ENCODE results near the gene LPIN2. TPM values are rescaled to one million over a fixed set of nuclear protein-coding genes. Genes with fewer than 3 reads are reported as not detected.
A peak's percentile ranks its signal among the peaks of the same experiment; 100 is the strongest.
"Not testable (repeated sequence)": the region's sequence is repeated elsewhere in the genome, so short reads cannot be mapped to it uniquely, and the experiment has no call there.

The LPIN2 gene
- total RNA-seq, 1 donor = 51.1 TPM

DNA sequence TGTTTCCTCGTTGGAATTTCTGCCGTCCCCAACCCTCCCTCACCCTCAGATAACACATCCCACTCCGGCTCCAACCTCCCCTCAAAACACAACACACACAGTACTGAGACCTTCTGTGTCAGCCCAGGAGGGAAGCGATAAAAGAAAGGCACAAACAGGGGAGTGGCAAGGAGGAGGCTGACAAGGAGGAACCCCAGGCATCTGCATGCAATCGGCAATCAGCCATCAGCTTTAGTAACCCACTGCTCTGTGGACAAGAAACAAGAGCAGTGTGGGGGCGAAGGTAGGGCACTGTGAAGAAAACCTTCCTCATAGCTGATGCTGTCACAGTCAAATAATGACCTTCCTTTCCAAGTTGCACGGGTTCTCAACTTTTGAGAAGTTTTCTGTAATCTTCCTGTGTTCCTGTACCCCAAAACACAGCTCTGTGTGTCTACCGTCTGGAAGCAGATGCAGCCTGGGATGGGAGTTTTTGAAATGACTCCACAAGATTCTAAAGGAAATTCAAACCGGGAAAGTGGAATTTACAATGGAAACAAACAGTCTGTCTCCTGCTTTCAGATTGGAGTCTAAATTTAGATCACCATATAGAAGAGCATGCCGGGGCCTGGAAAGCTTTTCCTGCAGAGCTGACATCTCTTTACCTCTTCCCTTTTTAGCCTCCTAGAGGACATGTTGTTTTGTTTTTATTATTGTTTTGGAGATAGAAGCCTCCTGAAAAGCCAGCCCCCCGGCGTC, 16.4 kb upstream of the LPIN2 start:
- no peaks in the 10 kb centered on the region for H3K27me3 ChIP-seq (ENCODE audit: insufficient read depth, low read length)
- H3K9me3 ChIP-seq (ENCODE audit: low read depth, low read length) = no peaks in the 10 kb centered on the region
- H3K4me1 ChIP-seq (ENCODE audit: insufficient read depth, low read length) = peaks cover 9% of the 10 kb centered on the region
- no peak overlapping the region for H3K4me3 ChIP-seq (ENCODE audit: low read length)

DNA sequence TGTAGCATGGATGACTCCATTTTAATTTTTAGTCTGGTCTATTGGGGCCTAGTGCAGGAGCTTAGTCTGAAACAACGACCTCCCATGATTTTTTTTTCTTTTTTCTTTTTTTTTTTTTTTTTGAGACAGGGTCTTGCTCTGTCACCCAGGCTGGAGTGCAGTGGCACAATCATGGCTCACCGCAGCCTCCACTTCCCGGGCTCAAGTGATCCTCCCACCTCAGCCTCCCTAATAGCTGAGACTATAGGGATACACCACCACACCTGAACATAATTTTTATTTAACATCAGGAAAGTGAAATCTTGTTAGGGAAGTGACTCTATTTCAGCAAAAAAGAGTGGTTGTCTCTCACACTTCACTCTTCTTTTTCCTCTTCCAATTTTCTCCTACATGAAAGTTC, 15.2 kb upstream of the LPIN2 start:
- H3K27me3 ChIP-seq (ENCODE audit: insufficient read depth, low read length); H3K4me3 ChIP-seq (ENCODE audit: low read length); H3K9me3 ChIP-seq (ENCODE audit: low read depth, low read length); H3K4me1 ChIP-seq (ENCODE audit: insufficient read depth, low read length): not testable (repeated sequence)

DNA sequence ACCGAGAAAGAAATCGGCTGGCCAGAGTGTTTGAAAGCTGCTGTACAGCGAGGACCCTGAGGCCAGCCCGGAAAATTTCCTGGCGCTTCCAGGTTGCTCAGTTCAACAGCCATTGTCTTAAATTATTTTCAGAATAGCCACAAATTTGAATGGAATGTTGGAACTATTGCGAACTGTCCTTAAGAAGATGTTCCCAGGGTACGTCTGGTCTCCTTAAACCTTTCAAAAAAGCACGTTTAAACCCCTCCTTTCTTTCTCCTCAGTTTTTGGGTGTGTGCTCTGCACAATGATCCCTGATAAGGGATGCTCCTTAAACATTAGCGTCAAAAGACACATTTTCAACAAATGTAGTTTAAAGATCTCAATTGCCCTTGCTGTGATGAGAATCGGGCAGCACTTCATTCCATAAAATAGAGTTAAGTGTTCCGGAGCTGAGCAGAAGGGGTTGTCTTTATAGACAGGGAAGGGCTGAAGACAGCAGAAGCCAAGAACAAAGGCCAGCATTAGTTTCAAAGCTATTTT, 14.5 kb upstream of the LPIN2 start:
- Histone ChIP-seq H3K27me3 (ENCODE audit: insufficient read depth, low read length) (no peaks in the 10 kb centered on the region), H3K4me1 (ENCODE audit: insufficient read depth, low read length) (peaks cover 9% of the 10 kb centered on the region), H3K9me3 (ENCODE audit: low read depth, low read length) (no peaks in the 10 kb centered on the region), H3K4me3 (ENCODE audit: low read length) (no peak overlapping the region)

DNA sequence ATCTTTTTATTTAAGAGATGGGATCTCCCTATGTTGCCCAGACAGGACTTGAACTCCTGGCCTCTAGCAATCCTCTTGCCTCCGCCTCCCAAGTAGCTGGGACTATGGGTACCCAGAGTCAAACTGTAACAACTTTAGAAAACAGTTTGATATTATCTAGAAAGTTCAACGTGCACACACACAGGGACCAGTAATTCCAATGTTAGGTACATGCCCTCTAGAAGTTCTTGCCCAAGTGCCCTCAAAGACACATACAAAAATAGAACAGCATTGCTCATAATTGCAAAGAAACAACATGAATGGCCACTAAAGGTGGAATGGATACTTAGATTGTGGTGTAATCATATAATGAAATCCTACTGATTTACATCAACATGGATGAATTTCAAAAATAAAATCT, 12.6 kb upstream of the LPIN2 start:
- no peaks in the 10 kb centered on the region for H3K27me3 ChIP-seq (ENCODE audit: insufficient read depth, low read length)
- no peak overlapping the region for H3K4me3 ChIP-seq (ENCODE audit: low read length)
- no peaks in the 10 kb centered on the region for H3K9me3 ChIP-seq (ENCODE audit: low read depth, low read length)
- peaks cover 9% of the 10 kb centered on the region for H3K4me1 ChIP-seq (ENCODE audit: insufficient read depth, low read length)

DNA sequence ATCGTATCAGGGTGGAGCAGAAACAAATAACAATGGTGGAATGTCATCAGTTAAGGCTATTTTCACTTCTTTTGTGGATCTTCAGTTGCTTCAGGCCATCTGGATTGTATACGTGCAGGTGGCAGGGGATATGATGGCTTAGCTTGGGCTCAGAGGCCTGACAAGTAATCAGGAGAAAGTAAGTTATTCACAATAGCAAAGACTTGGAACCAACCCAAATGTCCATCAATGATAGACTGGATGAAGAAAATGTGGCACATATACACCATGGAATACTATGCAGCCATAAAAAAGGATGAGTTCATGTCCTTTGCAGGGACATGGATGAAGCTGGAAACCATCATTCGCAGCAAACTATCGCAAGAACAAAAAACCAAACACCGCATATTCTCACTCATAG, 10.7 kb upstream of the LPIN2 start:
- not testable (repeated sequence) for H3K4me1 ChIP-seq (ENCODE audit: insufficient read depth, low read length); H3K27me3 ChIP-seq (ENCODE audit: insufficient read depth, low read length); H3K4me3 ChIP-seq (ENCODE audit: low read length); H3K9me3 ChIP-seq (ENCODE audit: low read depth, low read length)

DNA sequence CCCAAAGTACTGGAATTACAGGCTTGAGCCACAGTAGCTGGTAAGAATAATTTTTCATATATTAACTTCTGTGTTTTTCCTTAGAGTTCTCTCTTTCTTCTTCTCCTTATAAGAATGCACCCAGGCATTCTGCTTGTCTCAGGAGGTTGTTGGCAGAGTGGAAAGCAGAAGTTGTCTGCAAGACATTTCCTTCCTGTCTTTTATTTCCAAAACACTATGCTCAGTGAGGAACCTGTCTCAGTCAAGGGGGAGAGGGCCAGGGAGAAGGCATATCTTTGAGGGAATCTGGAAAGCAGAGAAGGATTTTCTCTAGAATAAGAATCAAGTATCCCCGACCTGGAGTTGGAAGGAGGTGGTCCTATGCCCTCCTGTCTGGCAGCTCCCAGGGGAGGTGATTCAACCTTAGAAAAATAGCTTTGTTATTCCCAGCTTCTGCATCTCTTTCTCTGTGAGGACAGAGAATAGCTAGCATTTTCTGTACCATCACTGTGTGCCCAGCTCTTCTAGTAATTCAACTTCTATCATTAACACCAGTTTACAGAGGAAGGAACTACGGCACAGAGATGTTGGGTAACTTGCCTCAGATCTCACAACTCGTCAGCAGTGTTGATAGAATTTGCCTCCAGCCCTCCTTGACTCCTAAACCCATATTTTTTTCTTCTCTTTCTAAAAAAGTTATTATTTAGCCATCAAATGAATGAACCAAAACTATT, 3.8 kb upstream of the LPIN2 start:
- Histone ChIP-seq H3K9me3 (ENCODE audit: low read depth, low read length) (no peaks in the 10 kb centered on the region), H3K27me3 (ENCODE audit: insufficient read depth, low read length) (no peaks in the 10 kb centered on the region), H3K4me1 (ENCODE audit: insufficient read depth, low read length) (peaks cover 61% of the 10 kb centered on the region), H3K4me3 (ENCODE audit: low read length) (no peak overlapping the region)

DNA sequence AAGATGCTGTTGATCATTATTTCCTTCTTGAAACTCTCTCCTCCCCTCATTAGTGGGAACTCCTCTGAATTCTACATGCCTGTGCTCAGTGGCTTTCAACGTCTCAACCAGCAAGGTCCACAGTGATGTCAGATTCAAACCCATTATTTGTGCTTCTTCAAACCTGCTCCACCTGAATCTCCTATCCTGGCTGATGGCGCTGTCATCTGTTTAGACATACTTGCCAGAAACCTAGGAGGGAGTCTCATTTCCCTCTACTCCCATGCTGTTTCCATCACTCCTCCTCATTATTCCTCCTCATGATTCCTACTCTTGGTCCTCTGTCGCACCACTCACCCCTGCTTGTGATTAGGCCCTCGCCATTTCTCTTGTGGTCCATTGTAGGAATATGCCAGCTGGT, 2.9 kb upstream of the LPIN2 start:
- H3K9me3 ChIP-seq (ENCODE audit: low read depth, low read length) = no peaks in the 10 kb centered on the region
- peaks cover 70% of the 10 kb centered on the region for H3K4me1 ChIP-seq (ENCODE audit: insufficient read depth, low read length)
- H3K27me3 ChIP-seq (ENCODE audit: insufficient read depth, low read length) = no peaks in the 10 kb centered on the region
- no peak overlapping the region for H3K4me3 ChIP-seq (ENCODE audit: low read length)

DNA sequence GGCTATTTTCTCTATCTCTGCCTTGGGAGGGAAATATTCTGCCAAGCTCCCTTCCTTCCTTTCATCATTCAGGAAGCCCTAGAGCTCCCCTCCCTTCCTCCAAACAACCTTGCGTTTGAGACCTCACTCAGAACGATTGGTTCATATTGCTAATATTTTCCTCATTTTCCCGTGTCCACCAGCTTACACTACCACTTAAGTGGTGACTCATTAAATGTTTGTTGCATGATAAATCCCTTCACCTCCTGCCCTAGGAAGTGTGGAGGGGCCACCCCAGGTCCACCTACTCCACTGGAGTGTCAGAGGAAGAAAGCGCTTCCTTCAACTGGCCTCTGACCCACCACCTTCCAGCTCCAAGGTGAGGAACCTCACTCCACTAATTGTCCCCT, 2.3 kb upstream of the LPIN2 start:
- Histone ChIP-seq H3K4me1 (ENCODE audit: insufficient read depth, low read length) (peaks cover 77% of the 10 kb centered on the region), H3K4me3 (ENCODE audit: low read length) (no peak overlapping the region), H3K27me3 (ENCODE audit: insufficient read depth, low read length) (no peaks in the 10 kb centered on the region), H3K9me3 (ENCODE audit: low read depth, low read length) (no peaks in the 10 kb centered on the region)

DNA sequence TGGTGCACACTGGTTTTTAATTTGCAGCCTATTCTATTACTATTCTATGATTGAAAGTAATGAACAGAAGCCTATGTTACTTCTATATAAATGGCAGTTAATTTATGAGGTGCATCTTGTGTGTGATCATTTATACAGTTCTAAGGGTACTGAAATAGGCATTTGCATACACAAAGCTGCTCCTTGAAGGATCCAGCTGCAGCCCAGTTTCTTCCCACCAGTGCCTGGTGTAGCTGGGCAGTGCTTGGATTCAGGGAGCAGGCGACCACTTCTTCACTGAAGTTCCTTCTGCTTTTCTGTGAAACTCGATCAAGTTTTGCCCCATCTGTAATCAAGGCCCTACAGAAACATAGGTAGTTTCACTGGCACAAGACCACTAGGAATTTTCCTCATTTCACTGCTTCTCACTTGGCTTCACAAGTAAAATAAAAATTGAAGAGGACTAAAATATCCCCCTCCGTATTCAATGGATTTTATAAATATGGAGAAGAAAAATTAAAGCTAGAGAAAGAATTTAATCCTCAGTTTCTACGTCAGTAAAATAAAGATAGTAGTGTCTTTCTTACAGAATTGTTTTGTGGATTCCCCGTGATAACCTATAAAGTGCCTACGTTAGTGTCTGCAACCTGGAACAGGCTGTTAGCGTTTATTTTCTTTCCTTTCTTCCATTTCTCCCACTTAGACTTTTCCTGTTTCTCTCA, 1.7 kb upstream of the LPIN2 start:
- Histone ChIP-seq H3K27me3 (ENCODE audit: insufficient read depth, low read length) (no peaks in the 10 kb centered on the region), H3K4me1 (ENCODE audit: insufficient read depth, low read length) (peaks cover 81% of the 10 kb centered on the region), H3K9me3 (ENCODE audit: low read depth, low read length) (no peaks in the 10 kb centered on the region), H3K4me3 (ENCODE audit: low read length) (no peak overlapping the region)

DNA sequence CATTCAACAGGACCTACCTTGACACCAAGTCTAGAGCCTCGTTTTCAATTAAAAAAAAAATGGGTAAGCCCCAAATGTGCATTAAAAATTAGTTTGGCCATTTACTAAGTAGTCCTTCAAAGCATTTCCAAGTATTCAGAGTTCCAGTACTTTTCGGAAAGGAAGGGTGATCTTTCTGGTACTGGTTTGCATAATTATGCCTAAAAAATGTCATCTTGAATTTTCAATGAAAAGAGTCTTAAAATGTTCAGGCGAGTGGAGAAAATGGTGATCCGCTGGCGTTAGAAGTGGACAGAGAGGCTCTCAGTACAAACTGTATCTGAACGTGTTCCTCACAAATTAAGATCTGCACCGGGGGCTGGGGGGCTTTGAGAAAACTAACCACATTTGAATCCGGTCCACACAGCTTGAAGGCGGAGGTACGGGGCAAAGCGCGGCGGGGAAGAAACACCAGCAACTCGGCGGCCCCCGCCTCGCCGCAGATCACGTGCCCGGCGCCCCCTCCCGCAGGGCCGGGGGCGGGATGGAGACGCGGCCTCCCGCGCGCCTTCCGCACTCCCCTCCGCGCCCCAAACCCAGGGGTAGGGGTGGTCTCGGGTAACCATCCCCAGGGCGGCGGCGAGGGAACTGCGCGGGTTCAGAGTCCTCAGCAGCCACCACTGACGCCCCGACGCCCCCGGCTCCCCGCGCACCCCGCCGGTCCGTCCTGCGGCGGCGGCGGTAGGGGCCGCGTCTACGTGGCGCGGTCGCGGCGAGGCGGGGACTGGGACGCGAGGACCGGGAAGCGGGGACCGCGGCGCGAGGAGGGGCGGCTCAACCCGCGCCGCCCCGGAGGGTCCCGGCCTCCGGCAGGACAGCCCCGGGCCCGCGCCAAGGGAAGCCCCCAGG, 564 bp downstream of the LPIN2 start:
- H3K4me1 ChIP-seq (ENCODE audit: insufficient read depth, low read length) = peaks cover 83% of the 10 kb centered on the region
- no peaks in the 10 kb centered on the region for H3K27me3 ChIP-seq (ENCODE audit: insufficient read depth, low read length)
- H3K4me3 ChIP-seq (ENCODE audit: low read length) = peak overlapping the region; percentile 76
- H3K9me3 ChIP-seq (ENCODE audit: low read depth, low read length) = no peaks in the 10 kb centered on the region

DNA sequence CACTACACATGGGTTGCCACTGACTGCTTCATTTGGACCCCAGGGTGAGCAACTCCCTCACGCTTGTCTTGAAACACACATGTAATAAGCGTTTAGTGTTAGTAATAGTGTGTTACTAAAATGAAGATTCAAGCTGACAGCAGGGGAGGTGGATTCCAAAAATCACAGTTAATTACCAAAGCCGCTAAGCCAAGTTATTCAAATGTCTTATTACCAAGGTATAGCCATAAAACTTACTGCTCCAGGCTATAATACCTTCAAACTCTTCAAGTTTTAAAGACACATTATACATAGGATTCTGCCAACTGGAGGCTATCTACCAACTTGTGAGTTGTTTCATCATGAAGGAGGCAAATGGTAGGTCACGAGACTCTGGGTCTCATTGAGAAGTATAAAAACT, 2.9 kb downstream of the LPIN2 start:
- H3K4me1 ChIP-seq (ENCODE audit: insufficient read depth, low read length) = peaks cover 60% of the 10 kb centered on the region
- H3K4me3 ChIP-seq (ENCODE audit: low read length) = no peak overlapping the region
- no peaks in the 10 kb centered on the region for H3K27me3 ChIP-seq (ENCODE audit: insufficient read depth, low read length)
- no peaks in the 10 kb centered on the region for H3K9me3 ChIP-seq (ENCODE audit: low read depth, low read length)

DNA sequence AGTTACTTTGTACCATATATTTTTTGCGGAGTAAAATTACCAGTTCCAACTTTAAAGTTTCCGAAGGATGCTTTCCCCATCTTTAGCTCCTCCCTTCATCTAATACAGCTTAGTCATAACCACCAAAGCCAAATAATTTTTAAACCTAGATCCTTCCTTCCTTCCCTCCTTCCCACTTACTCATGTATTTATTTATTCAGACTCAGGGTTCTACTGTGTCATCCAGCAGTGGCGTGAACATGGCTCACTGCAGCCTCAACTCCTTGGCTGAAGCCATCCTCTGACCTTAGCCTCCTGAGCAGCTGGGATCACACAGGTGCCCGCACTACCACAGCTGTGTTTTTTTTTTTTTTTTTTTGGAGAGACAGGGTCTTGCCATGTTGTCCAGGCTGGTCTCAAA, 4.4 kb downstream of the LPIN2 start:
- Histone ChIP-seq H3K4me3 (ENCODE audit: low read length) (no peak overlapping the region), H3K27me3 (ENCODE audit: insufficient read depth, low read length) (no peaks in the 10 kb centered on the region), H3K9me3 (ENCODE audit: low read depth, low read length) (no peaks in the 10 kb centered on the region), H3K4me1 (ENCODE audit: insufficient read depth, low read length) (peaks cover 44% of the 10 kb centered on the region)

DNA sequence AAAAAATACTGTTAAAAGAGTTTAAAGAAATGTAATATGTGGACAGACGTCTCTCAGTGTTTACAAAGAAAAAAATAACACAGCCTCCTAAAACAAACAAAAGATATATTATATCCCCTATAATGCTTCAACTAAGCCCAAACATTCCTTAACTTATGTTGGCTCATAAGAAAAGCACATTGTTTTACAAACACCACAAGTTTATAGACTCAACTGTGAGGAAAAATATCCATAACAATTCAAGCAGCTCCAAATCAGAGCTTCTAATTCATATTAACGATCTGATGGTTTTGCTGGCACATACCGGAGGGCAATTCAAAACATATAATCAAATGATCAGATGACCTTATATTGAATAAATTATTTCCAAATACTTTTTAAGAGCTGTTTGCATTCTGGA, 5.5 kb downstream of the LPIN2 start:
- Histone ChIP-seq H3K4me3 (ENCODE audit: low read length) (no peak overlapping the region), H3K4me1 (ENCODE audit: insufficient read depth, low read length) (peaks cover 41% of the 10 kb centered on the region), H3K9me3 (ENCODE audit: low read depth, low read length) (no peaks in the 10 kb centered on the region), H3K27me3 (ENCODE audit: insufficient read depth, low read length) (no peaks in the 10 kb centered on the region)

DNA sequence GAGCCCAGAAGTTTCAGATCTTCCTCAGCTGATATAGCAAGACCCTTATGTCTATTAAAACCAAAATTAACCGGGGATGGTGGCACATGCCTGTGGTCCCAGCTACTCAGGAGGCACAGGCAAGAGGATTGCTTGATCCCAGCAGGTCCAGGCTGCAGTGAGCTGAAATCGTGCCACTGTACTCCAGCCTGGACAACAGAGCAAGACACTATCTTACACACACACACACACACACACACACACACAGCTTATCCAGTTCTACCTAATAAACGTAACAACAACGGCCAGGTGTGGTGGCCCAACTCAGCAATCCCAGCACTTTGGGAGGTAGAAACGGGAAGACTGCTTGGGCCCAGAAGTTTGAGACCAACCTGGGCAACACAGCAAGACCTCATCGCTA, 7.5 kb downstream of the LPIN2 start:
- Histone ChIP-seq H3K27me3 (ENCODE audit: insufficient read depth, low read length) (no peaks in the 10 kb centered on the region), H3K4me3 (ENCODE audit: low read length) (no peak overlapping the region), H3K4me1 (ENCODE audit: insufficient read depth, low read length) (peaks cover 21% of the 10 kb centered on the region), H3K9me3 (ENCODE audit: low read depth, low read length) (no peaks in the 10 kb centered on the region)

DNA sequence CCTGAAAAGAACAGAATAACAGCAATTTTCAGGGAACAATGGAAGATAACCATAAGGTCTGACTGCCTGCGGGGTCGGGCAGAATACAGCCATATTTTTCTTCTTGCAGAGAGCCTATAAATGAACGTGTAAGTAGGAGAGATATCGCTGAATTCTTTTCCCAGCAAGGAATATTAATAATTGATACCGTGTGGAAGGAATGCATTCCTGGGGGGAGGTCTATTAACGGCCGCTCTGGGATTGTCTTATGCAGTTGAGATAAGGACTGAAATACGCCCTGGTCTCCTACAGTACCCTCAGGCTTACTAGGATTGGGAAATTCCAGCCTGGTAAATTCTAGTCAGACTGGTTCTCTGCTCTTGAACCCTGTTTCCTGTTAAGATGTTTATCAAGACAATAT, 9.2 kb downstream of the LPIN2 start:
- H3K27me3 ChIP-seq (ENCODE audit: insufficient read depth, low read length); H3K9me3 ChIP-seq (ENCODE audit: low read depth, low read length); H3K4me3 ChIP-seq (ENCODE audit: low read length): not testable (repeated sequence)
- H3K4me1 ChIP-seq (ENCODE audit: insufficient read depth, low read length) = peaks cover 25% of the 10 kb centered on the region

Data from mononuclear cell (primary cell).